Pulmonary artery endothelial cell (primary cell): ENCODE results near the gene BICC1. TPM values are rescaled to one million over a fixed set of nuclear protein-coding genes. Genes with fewer than 3 reads are reported as not detected.

ENCODE experiments used
- DNase-seq: peaks from one replicate; pipeline ENCODE4 v3.0.0-alpha.2; 2011; ENCODE audit warnings: low read depth, low spot score
- total RNA-seq: library from RNA; depleted of rRNA; stranded (reverse); fragments of >200 nt; gene quantifications from 2 replicates; pipeline ENCODE4 v1.2.3, GENCODE V29; 2014

BICC1 gene
- total RNA-seq, 1 donor from 2014 or later = 1.7 TPM

DNA sequence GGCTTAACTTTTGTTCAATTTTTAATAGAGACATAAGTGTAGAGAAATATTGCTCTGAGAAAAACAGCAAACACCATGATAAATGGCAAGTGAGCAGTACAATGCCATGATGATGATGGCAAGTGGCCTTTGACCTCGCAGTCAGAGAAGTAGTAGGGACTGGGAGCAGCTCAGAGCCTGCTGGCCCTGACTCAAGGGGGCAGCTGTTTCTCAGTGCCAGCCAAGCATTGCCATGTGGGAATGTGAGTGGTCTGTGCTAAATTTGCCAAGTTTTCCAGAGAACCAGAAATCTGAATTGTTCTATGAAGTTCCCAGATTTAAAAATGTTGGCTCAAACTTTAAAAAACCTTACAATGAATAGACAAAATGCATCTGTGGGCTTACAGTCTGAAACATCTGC lies 187.9 kb downstream of the BICC1 start:
- no peak for DNase-seq

GRCh38 chr10:58701405-58702135 lies 188.9 kb downstream of the BICC1 start:
- DNase-seq = no peak

DNA sequence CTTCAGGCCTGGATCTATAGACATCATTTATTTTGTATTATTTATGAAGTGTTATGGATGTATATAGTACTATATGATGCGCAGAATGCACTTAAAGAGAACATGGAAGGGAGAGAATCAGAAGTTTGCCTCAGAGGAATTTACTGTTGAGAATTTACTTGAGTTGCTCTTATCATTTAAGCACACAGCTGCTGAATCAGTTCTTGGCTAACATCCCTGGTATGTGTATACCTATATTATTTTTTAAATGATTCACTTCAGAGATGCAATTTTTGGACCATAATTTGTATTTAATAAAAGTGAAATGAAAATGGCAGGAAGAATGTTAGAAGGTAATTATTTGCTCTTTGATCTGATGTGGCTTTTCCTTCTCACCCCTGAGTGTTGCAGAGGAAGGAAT lies 191.6 kb downstream of the BICC1 start:
- DNase-seq = no peak

DNA sequence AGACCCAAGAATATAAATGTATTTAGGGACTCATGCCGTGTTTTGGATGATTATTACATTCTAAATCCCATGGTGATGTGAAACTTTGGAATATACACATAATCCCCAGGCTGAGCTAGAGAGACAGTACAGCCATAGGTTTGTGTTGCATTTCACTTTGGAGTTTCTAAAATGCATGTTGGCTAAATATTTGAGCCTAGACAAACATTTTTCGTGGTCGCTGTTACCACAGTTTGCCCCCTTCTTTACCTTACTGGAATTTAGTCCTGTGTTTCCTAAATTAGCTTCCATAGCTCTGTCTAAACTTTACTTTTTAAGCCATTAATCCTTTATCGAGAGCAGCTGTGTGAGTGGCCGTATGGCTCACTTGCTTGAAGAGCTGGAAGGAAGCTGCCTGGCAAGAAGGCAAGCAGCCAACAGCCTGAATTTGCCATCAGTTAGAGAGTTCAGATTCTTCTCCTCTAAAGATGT lies 192.0 kb downstream of the BICC1 start:
- no peak for DNase-seq

GRCh38 chr10:58706836-58707235 lies 194.2 kb downstream of the BICC1 start:
- no peak for DNase-seq

DNA sequence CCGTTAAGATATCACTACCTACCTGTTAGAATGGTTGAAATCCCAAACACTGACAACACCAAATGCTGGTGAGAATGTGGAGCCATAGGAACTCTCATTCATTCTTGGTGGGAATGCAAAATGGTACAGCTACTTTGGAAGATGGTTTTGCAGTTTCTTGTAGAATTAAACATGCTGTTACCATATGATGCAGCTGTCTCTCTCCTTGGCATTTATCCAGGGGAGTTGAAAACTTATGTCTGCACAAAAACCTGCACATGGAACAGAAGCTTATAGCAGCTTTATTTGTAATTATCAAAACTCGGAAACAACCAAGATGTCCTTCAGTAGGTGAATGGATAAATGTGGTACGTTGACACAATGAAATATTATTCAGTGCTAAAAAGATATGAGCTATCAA lies 199.5 kb downstream of the BICC1 start:
- DNase-seq = no peak

DNA sequence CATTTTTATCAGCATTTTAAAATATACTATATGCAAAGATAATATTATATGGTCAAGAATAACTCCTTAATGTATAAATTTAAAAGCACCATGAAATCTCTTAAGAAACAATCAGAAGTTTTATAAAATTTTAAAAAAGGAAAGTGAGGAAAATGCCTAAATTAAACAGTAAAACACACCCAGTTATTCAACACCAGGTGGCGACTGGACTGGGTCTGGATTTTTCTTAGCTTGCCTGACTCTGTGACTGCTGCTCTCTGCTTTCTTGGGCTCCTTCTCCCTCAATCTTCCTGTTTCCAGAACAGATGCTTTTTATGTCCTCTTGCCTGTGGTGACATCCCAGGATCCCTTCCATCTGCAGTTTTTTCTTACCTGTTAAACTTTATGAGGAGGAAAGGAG lies 200.3 kb downstream of the BICC1 start:
- DNase-seq = no peak

DNA sequence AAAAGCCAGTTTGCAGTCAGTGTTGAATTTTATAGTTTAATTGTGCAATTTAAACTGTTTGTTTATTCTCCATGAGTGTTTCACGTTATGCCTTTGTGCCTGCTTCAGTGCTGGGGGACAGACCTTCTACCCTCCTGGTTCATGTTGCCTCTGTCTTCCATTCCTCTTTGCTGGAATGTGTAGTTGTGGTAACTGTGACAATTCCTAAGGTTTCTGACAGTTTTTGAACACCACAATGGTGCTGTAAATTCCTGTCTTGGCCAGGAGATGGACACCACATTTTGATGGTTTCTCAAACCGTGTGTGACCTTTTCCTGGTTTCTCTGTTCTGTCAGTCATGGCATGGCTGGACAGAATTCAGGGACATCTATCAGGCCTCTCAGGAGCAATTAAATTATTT lies 201.7 kb downstream of the BICC1 start:
- no peak for DNase-seq

- DNase-seq = no peak
Observed at GRCh38 chr10:58715061-58715460, 202.4 kb downstream of the BICC1 start.

- DNase-seq = no peak
Observed at GRCh38 chr10:58718596-58718995, 205.9 kb downstream of the BICC1 start.

- no peak for DNase-seq
Observed at GRCh38 chr10:58721601-58722281, 209.1 kb downstream of the BICC1 start.

GRCh38 chr10:58723186-58723585 lies 210.5 kb downstream of the BICC1 start:
- DNase-seq = no peak

GRCh38 chr10:58723966-58724365 lies 211.3 kb downstream of the BICC1 start:
- no peak for DNase-seq

DNA sequence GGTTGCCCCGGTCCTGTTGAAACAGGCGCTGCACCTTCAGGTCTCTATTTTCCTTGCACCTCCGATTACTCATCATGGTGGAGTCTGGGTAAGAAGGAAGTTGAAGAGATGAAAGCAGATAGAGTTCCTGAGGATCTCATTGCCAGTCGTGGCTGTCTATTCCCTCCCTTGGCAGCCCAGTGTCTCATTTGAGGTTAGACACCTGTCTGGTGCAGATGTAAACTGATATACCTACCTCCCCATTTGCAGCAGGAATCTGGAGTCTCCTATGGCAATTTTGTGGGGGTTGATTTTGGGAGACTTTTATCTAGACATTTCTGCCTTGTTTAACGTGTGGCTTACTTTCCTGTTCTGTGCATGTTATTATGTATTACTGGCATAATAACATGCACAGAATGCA lies 212.1 kb downstream of the BICC1 start:
- DNase-seq = no peak

DNA sequence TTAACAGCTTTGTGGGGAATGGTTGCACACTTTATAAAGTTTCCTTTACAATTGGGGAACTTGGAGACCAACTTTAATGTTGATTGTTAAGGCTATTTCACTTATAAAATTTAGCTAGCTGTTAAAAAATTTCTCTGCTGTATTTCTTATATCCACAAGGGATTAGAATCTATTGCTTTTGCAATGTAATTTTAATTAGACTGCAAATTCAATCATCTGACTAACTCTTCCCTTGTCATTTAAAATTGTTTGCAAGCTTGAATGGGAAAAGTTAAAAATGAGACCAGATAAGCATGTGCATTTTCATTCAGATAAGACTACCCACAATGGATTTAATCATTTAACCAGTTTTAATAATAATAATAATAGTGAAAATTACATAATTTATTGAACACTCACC lies 213.2 kb downstream of the BICC1 start:
- no peak for DNase-seq

DNA sequence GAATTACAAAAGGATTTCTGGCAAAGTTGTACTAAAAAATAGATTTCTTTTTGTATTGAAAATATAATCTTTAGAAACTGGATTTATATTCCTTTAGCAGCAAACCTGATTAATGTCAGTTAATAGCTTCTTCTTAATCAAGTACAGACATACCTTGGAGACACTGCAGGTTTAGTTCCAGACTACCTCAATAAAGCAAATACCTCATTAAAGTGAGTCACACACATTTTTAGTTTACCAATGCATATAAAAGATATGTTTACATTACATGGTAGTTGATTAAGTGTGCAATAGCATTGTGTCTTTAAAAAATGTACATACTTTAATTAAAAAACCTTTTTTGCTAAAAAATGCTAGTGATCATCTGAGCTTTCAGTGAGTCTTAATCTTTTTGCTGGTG lies 215.0 kb downstream of the BICC1 start:
- DNase-seq = no peak

- DNase-seq = no peak
Observed at GRCh38 chr10:58731276-58731675, 218.6 kb downstream of the BICC1 start.

- DNase-seq = no peak
Observed at GRCh38 chr10:58733436-58733835, 220.8 kb downstream of the BICC1 start.

DNA sequence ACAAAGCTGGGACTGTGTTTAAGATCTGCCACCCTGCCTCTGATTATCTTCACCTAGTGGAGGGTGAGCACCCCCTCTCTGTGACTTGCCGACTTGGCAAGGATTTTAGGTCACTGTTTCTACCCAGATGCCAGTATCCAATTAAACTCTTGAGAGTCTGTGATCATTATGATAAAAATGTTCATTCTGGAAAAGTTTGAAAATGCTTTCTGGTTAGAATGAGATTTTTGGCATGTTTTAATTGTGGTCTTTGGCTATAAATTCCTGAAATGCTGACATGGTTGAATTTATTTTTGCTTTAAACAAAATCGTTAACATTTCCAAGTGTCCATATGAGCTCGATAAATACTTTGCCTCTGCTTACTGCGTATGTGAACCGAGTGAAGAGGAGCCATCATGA lies 221.4 kb downstream of the BICC1 start:
- DNase-seq = no peak

GRCh38 chr10:58734664-58735063 lies 222.0 kb downstream of the BICC1 start:
- no peak for DNase-seq

GRCh38 chr10:58735087-58735486 lies 222.4 kb downstream of the BICC1 start:
- DNase-seq = no peak

- no peak for DNase-seq
Observed at GRCh38 chr10:58740620-58741369, 228.1 kb downstream of the BICC1 start.
